GM21717 (cell line): Measurements from ENCODE around the gene TJP1.
"Not testable (repeated sequence)": the region's sequence is repeated elsewhere in the genome, so short reads cannot be mapped to it uniquely, and the experiment has no call there.

Source experiments
- ATAC-seq: cut with Tn5 transposase; IDR thresholded peaks from one replicate; pipeline ENCODE4 v1.9.1; 2021; ENCODE audit warnings: mild to moderate bottlenecking, moderate library complexity; ENCODE audit not compliant: unreplicated experiment

Gene TJP1

DNA sequence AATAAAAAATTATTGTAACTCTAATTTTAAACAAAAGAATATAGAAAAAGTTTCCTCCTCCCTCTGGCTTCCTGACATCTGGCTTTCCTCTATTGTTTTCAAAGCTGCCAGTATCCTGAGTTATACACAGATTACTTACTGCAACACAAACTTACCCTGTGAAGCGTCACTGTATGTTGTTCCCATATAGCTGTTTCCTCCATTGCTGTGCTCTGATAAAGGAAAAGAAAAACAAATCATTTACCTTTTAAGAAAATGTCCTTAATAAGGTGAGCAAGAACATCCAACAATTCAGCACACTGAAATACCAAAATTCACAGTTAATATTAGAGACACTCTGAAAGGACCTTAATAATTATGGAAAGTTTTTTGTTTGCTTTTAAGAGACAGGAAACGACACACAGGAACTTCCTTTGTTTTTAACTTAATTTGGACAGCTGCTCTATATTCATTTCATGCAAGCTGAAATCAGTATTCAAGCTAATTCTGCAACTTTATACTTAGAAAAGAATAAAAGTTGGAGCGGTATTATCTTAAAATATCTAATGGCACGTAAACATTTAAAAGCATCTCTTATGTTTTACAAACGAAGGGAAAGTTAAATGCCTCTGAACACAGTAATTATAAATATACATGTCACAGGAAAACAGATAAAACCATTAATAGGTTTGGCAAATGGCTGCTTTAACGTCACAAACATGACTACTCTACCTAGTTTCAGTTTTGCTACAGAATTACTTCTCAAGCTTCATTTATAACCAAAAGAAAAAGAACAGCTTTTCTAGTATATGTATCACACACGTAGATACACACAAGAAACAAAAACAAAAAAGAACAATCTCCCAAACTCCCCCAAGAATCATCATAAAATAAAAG is 21.5 kb downstream of the TJP1 start:
- no peak for ATAC-seq

GRCh38 chr15:29799859-29800258 is 22.4 kb downstream of the TJP1 start:
- no peak for ATAC-seq

- no peak for ATAC-seq
These were observed 26.7 kb downstream of the TJP1 start for GRCh38 chr15:29795610-29796009.

DNA sequence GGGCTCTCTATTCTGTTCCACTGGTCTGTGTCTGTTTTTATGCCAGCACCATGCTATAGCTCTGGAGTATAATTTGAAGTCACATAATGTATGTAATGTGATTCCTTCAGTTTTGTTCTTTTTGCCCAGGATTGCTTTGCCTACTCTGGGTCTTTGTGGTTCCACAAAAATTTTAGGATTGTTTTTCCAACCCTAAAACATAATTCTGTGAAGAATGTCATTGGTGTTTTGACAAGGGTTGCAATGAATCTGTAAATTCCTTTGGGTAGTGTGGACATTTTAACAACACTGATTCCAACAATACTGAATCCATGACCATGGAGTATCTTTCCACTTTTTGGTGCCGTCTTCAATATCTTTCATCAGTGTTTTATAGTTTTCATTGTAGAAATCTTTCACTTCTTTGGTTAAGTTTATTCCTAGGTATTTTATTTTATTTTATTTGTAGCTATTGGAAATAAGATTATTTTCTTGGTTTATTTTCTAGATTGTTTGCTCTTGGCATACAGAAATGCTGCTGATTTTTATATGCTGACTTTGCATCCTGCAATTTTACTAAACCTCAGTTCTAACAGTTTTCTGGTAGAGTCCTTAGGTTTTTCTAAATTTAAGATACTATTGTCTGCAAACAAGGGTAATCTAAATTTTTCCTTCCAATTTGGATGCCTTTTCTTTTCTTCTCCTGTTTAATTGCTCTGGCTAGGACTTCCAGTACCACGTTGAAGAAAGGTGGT is 29.7 kb downstream of the TJP1 start:
- ATAC-seq, result no peak

DNA sequence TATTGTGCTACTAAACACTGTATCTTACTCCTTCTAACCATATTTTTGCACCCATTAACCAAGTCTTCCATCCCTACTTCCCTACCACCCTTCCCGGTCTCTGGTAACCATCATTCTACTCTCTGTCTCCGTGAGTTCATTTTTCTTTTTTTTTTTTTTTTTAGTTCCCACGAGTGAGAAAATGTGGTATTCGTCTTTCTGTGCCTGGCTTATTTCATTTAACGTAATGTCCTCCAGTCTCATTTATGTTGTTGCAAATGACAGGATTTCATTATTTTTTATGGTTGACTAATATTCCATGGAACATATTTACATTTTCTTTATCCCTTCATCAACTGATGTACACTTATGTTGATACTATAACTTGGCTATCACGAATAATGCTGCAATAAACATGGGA is 31.7 kb downstream of the TJP1 start:
- ATAC-seq, result no peak

GRCh38 chr15:29789871-29790270 is 32.4 kb downstream of the TJP1 start:
- ATAC-seq, result no peak

DNA sequence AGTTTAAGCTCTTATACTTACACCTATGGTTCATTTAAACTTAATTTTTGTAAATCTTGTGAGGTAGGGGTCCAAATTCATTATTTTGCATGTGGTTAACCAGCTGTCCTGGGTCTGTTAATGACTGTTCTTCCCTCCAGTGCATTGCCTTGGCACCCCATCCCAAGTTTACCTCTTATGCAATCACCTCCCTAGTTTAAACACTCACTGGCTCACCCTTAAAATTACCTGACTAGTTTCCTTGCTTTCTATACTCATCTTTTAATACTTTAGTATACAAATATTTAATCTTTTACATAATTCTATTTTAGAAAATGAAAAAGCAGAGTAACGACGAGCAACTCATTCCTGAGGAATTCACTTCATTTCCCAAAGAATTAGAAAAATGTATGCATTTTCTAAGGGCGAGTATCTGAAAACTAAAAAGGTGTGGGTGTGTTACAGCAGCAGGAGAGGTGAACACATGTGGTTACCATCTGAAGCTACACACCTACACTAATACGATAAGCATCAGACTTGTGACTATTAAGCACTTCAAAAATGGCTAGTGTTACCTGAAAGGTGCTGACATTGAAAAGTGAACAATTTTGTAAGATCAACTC is 33.7 kb downstream of the TJP1 start:
- no peak for ATAC-seq

DNA sequence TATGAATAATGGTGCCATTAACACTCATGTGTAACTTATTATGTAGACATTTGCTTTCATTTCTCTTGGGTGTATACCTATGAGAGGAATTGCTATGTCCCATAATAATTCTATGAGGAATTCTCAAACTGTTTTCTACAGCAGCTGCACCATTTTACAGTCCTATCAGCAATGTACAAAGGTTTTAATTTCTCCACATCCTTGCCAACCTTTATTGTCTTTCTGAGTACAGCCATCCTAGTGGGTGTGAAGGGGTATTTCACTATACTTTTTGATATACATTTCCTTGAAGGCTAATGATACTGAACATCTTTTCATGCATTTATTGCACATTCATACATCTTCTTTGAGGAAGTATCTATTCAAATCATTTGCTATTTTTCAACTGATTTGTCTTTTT is 34.5 kb downstream of the TJP1 start:
- ATAC-seq, result no peak

DNA sequence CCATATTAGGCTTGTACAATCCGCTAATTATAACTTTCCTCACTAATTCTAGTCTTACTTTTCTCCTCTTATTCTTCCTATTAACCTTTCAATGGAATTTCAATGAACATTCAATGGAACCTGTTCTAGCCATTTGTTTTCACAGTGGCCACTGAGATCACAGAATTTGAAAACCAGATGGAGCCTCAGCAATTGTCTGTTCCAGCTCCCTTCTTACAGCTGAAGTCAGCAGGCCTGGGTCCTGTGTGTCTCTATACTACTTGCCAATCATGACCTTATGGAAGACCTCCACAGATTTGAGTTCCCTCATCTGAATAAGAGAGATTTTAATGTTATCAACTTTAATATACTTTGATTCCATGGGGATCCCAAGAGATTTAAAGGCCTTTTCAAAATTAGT is 36.6 kb downstream of the TJP1 start:
- ATAC-seq, result no peak

DNA sequence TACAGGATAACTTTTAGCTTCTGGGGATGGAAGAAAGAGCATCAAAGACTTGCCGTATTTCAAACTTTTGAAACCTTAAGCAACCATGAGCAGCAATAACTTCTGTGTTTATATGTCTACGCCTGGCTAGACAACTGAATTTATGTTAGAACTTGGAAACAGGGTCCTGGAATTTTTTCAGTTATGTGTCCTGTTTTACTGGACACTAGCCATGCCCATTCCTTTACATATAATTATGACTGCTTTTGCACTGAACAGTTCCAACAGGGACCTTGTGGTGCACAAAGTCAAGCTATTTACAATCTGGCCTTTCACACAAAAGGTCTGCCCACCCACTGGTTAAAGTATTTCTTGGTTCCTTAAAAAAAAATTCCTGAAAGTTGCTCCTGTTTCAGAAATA is 37.1 kb downstream of the TJP1 start:
- ATAC-seq, result no peak

- no peak for ATAC-seq
These were observed 37.9 kb downstream of the TJP1 start for GRCh38 chr15:29784413-29784812.

- not testable (repeated sequence) for ATAC-seq
These were observed 39.5 kb downstream of the TJP1 start for GRCh38 chr15:29782816-29783215.

DNA sequence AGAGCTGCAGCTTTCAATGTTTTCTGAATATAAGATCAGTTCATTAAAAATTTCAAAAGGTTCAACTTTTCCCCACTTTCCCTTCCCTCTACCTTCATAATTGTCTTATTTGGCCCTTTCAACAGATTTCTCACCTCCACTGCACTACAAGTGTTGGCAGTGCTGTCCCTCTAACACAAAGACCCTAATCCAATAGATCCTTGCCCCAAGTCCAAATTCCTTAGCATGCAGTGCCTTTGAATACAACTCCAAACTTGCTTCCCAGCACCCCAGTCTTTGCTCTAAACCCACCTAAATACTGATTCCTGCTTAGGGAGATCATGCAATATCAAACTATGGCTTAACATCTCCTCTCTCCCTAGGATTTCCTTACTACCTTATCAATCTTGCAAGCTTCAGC is 43.9 kb downstream of the TJP1 start:
- no peak for ATAC-seq

- no peak for ATAC-seq
These were observed 45.4 kb downstream of the TJP1 start for GRCh38 chr15:29776859-29777258.

DNA sequence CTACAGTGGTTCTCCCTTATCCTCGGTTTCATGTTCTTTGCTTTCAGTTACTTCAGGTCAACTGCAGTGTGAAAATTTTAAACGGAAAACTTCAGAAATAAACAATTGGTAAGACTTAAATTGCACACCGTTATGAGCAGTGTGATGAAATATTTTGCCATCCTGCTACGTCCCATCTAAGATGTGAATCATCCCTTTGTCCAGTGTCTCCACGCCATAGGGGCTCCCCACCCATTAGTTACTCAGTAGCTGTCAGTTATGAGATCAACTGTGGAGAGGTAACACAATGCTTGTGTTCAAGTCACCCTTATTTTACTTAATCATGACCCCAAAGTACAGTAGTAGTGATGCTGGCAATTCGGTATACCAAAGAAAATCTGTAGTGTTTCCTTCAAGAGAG is 47.4 kb downstream of the TJP1 start:
- ATAC-seq, result no peak

- no peak for ATAC-seq
These were observed 48.5 kb downstream of the TJP1 start for GRCh38 chr15:29773816-29774215.

- no peak for ATAC-seq
These were observed 49.3 kb downstream of the TJP1 start for GRCh38 chr15:29773000-29773399.

GRCh38 chr15:29770796-29771195 is 51.5 kb downstream of the TJP1 start:
- no peak for ATAC-seq

DNA sequence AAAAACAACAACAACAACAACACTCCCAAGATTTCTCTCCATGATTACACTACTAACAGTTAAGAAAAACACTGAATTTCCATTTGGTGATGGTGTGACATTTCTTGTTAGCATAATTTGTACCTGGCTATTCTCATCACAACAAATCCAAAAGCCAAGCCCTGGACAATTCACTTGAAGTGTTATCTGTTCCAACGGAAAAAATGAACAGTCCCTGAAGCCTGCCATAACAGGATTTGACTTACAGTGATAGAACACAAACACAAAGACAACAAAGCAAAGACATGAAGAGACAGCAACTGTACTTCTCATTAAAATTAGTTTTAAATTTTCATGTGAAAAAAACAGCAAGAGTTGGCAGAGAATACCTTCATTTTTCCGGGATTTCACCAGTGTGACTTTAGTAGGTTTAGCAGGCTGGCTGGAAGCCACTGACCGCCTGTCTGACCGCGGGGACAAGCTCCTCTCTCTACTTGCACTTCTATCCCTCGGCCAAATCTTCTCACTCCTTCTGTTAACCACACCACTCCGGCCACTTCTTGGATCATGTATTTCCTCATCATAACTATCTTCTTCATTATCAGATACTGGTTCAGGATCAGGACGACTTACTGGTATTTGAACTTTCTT is 56.3 kb downstream of the TJP1 start:
- no peak for ATAC-seq

DNA sequence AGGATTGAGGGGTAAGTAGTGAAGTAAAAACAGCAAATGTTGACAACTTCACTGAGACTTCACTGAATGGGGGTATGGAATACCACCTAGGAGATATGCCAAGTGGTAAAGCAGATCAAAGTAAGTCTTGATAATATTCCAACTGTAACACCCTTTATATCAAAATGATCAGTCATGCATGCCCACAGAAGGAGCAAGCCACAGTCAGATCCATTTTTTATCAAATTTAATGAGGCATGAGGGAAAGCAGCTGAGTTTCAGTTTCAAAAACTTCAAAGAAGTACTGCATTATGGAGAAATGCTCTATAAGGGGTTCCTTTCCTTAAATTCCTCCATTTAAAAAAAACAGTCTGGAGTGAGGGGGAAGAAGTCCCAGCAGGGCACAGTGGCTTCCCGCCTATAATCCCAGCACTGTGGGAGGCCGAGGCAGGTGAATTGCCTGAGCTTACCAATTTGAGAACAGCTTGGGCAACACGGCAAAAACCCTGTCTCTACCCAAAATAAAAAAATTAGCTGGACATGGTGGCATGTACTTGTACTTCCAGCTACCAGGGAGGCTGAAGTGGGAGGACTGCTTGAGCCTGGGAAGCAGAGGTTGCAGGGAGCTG is 56.9 kb downstream of the TJP1 start:
- ATAC-seq, result no peak

DNA sequence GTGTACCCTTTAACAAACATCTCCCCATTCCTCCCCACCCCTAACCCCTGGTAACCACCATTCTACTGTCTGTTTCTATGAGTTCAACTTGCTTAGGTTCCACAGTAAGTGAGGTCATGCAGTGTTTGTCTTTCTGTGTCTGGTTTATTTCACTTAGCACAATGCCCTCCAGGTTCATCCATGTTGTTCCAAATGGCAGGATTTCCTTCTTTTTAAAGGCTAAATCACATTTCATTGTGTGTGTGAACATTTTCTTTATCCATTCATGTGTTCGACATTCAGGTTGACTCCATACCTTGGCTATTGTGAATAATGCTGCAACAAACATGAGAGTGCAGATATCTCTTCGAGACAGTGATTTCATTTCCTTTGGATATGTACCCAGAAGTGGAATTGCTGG is 62.7 kb downstream of the TJP1 start:
- ATAC-seq, result no peak
